ENCODE results near the gene FGF8. TPM values are rescaled to one million over a fixed set of nuclear protein-coding genes. Genes with fewer than 3 reads are reported as not detected.

The FGF8 gene
- not detected in 2 replicates for total RNA-seq

GRCh38 chr10:101775273-101776160 lies at the start of gene FGF8:
FGF8 (minus strand) TSS chr10:101776114; CDS start chr10:101775900, 214 bp downstream.

GRCh38 chr10:101818119-101818871 lies 42.4 kb upstream of the FGF8 start, which contains the start of gene OGA:
OGA (minus strand) TSS chr10:101818444; CDS start chr10:101818022, 422 bp downstream.

GRCh38 chr10:101782811-101783735 lies 7.2 kb upstream of the FGF8 start, which contains the start of gene NPM3:
NPM3 (minus strand) TSS chr10:101783446; CDS start chr10:101783390, 56 bp downstream.

Other genes with a start within 250 kb of the FGF8 start
- 14.1 and 17.1 TPM in 2 replicates for gene POLL, start 187.9 kb downstream of the FGF8 start, total RNA-seq
- 33.5 and 50.8 TPM in 2 replicates for gene DPCD, start 187.8 kb downstream of the FGF8 start, total RNA-seq
- 10.8 and 12.8 TPM in 2 replicates for gene FBXW4, start 80.9 kb downstream of the FGF8 start, total RNA-seq
- 56.5 and 73.9 TPM in 2 replicates for gene NPM3, start 7.3 kb upstream of the FGF8 start, total RNA-seq
- 44.5 and 50.9 TPM in 2 replicates for gene OGA, start 42.3 kb upstream of the FGF8 start, total RNA-seq
- 0.20 and 0.94 TPM in 2 replicates for gene KCNIP2, start 67.7 kb upstream of the FGF8 start, total RNA-seq